HepG2 (cell line): ENCODE data around the gene TEDC2. TPM values are rescaled to one million over a fixed set of nuclear protein-coding genes. Genes with fewer than 3 reads are reported as not detected.

ENCODE experiments used
- ATAC-seq: fragments of 200-7000 bp; cut with Tn5 transposase; 3 replicates; pipeline ENCODE4 v1.9.1; 2020; ENCODE audit warnings: mild to moderate bottlenecking, moderate library complexity
- BruUV-seq: library from RNA; stranded (reverse); fragments of 400-500 nt; replicated peaks from 2 replicates; lab custom pipeline; 2021; lab: Mats Ljungman, UMichigan
- CTCF ChIA-PET: fragments of 300-600 bp; formaldehyde crosslinking; extraction: SDS; loops from one replicate; lab custom pipeline; 2021; ENCODE audit warnings: low total read pairs, inconsistent platforms, low intra/inter-chr PET ratio; lab: Yijun Ruan, JAX
- POLR2A ChIA-PET: fragments of 350-600 bp; sonication (Branson Sonifier 250); formaldehyde crosslinking; loops from one replicate; lab custom pipeline; 2020; ENCODE audit warnings: antibody characterized with exemption, inconsistent platforms; lab: Yijun Ruan, JAX
- DNase-seq: peaks from one replicate; pipeline ENCODE4 v3.0.0-alpha.2; 2015; ENCODE audit warnings: low spot score
- FAIRE-seq: peaks from 3 replicates; lab custom pipeline; 2011; peaks lifted over from hg19 to GRCh38; lab: Jason Lieb, UNC
- H2AFZ ChIP-seq: one replicate; pipeline ENCODE4 v1.6.1; 2011; ENCODE audit warnings: low read length, inconsistent platforms
- H3K27ac ChIP-seq: fragments of 300-600 bp; 3 replicates; pipeline ENCODE4 v1.8.0; 2011; ENCODE audit warnings: mixed run types, mild to moderate bottlenecking, mixed read lengths, low read length, inconsistent platforms; ENCODE audit not compliant: insufficient read depth; ENCODE audit errors: extremely low read length
- H3K27me3 ChIP-seq, 2 experiments: fragments of 200-600 bp in 1 of 2; 2 replicates in 1 of 2; 3 replicates in 1 of 2; pipeline versions ENCODE4 v1.6.0 to v1.8.0; 2011; ENCODE audit warnings: low read length in 2 of 2, mild to moderate bottlenecking in 2 of 2, moderate library complexity in 2 of 2, inconsistent platforms in 1 of 2; ENCODE audit not compliant: insufficient read depth in 2 of 2, control insufficient read depth in 1 of 2
- H3K36me3 ChIP-seq, 2 experiments: fragments of 200-600 bp in 1 of 2; replicated peaks in 1 of 2; 2 replicates in 1 of 2; 3 replicates in 1 of 2; pipeline versions ENCODE4 v1.5.1 to v1.8.0; 2011; ENCODE audit warnings: low read length in 2 of 2, inconsistent platforms in 1 of 2; ENCODE audit not compliant: insufficient read depth in 2 of 2, control insufficient read depth in 1 of 2
- H3K4me1 ChIP-seq: 2 replicates; pipeline ENCODE4 v1.5.1; 2012; ENCODE audit warnings: low read length, inconsistent platforms; ENCODE audit not compliant: insufficient read depth
- H3K4me2 ChIP-seq: 2 replicates; pipeline ENCODE4 v1.6.0; 2011; ENCODE audit warnings: low read depth, low read length, inconsistent platforms
- H3K4me3 ChIP-seq, 3 experiments: fragments of 200-600 bp in 1 of 3; sonication (generic), shearing (Covaris generic) in 1 of 3; replicated peaks in 1 of 3; 2 replicates each; pipeline ENCODE4 v1.5.1; 2011 to 2016; ENCODE audit warnings: low read length in 3 of 3, inconsistent platforms in 2 of 3, low read depth in 2 of 3, mild to moderate bottlenecking in 2 of 3, control low read depth in 1 of 3, mixed read lengths in 1 of 3; ENCODE audit not compliant: insufficient read depth in 1 of 3
- H3K79me2 ChIP-seq: one replicate; pipeline ENCODE4 v1.6.1; 2011; ENCODE audit warnings: low read length, inconsistent platforms; ENCODE audit not compliant: insufficient read depth
- H3K9ac ChIP-seq: 2 replicates; pipeline ENCODE4 v1.6.0; 2011; ENCODE audit warnings: mild to moderate bottlenecking, low read depth, low read length, inconsistent platforms; ENCODE audit not compliant: insufficient read depth
- H3K9me3 ChIP-seq: 2 replicates; pipeline ENCODE4 v1.5.1; 2012; ENCODE audit warnings: mild to moderate bottlenecking, low read length
- H4K20me1 ChIP-seq: 2 replicates; pipeline ENCODE4 v1.6.0; 2011; ENCODE audit warnings: inconsistent platforms, mild to moderate bottlenecking, low read length, moderate library complexity; ENCODE audit not compliant: insufficient read depth
- ATM ChIP-seq: fragments of 450-650 bp; IDR thresholded peaks from 2 replicates; pipeline ENCODE4 v1.7.1; 2017; ENCODE audit warnings: mild to moderate bottlenecking, borderline replicate concordance
- CEBPG ChIP-seq: IDR thresholded peaks from 2 replicates; pipeline ENCODE4 v1.6.1; 2016
- FOSL1 ChIP-seq: sonication (generic); formaldehyde crosslinking; IDR thresholded peaks from 2 replicates; pipeline ENCODE4 v1.9.0; 2021; ENCODE audit warnings: missing genetic modification reagents, borderline replicate concordance
- GFI1 ChIP-seq: sonication (generic); formaldehyde crosslinking; IDR thresholded peaks from 2 replicates; pipeline ENCODE4 v1.5.0; 2020; ENCODE audit warnings: missing genetic modification reagents, mild to moderate bottlenecking, borderline replicate concordance
- MTA3 ChIP-seq: sonication (generic); formaldehyde crosslinking; IDR thresholded peaks from 2 replicates; pipeline ENCODE4 v1.4.0; 2020; ENCODE audit warnings: missing genetic modification reagents
- NFE2 ChIP-seq: sonication (generic); formaldehyde crosslinking; IDR thresholded peaks from 2 replicates; pipeline ENCODE4 v1.4.0; 2020; ENCODE audit warnings: missing genetic modification reagents
- NFKBIZ ChIP-seq: IDR thresholded peaks from 2 replicates; pipeline ENCODE4 v1.6.1; 2018; ENCODE audit warnings: missing genetic modification reagents, missing compliant biosample characterization
- NR2F2 ChIP-seq: IDR thresholded peaks from 2 replicates; pipeline ENCODE4 v1.6.1; 2012; ENCODE audit warnings: low read depth, inconsistent platforms, borderline replicate concordance
- RAD51 ChIP-seq: fragments of 450-650 bp; IDR thresholded peaks from 2 replicates; pipeline ENCODE4 v1.6.1; 2016; ENCODE audit warnings: borderline replicate concordance
- SRSF9 ChIP-seq: fragments of 200-400 bp; formaldehyde crosslinking; IDR thresholded peaks from 2 replicates; pipeline ENCODE4 v1.6.1; 2018; ENCODE audit warnings: borderline replicate concordance, mild to moderate bottlenecking, low read depth, low read length; ENCODE audit not compliant: insufficient read depth, poor library complexity, severe bottlenecking
- SUZ12 ChIP-seq: fragments of 150-350 bp; IDR thresholded peaks from 2 replicates; pipeline ENCODE4 v1.6.1; 2014; ENCODE audit warnings: low read depth, low read length
- SYNCRIP ChIP-seq: fragments of 200-400 bp; formaldehyde crosslinking; IDR thresholded peaks from 2 replicates; pipeline ENCODE4 v1.6.1; 2018; ENCODE audit warnings: mild to moderate bottlenecking, low read depth, low read length; ENCODE audit not compliant: insufficient read depth
- TBX3 ChIP-seq: fragments of 450-650 bp; IDR thresholded peaks from 2 replicates; pipeline ENCODE4 v1.6.1; 2017; ENCODE audit warnings: antibody characterized with exemption, mild to moderate bottlenecking, inconsistent platforms, borderline replicate concordance
- XRCC5 ChIP-seq: fragments of 200-400 bp; formaldehyde crosslinking; optimal IDR thresholded peaks from 2 replicates; pipeline ENCODE3; 2017; ENCODE audit warnings: mild to moderate bottlenecking, low read length
- ZNF12 ChIP-seq: sonication (generic); formaldehyde crosslinking; IDR thresholded peaks from 2 replicates; pipeline ENCODE4 v1.5.0; 2020; ENCODE audit warnings: missing genetic modification reagents
- ZNF274 ChIP-seq: sonication (generic); formaldehyde crosslinking; IDR thresholded peaks from 2 replicates; pipeline ENCODE4 v1.5.1; 2020; ENCODE audit warnings: mild to moderate bottlenecking, missing genetic modification reagents
- ZSCAN25 ChIP-seq: sonication (generic); formaldehyde crosslinking; IDR thresholded peaks from 2 replicates; pipeline ENCODE4 v1.8.0; 2022; ENCODE audit warnings: mild to moderate bottlenecking, missing genetic modification reagents
- ZSCAN29 ChIP-seq: sonication (generic); formaldehyde crosslinking; conservative IDR thresholded peaks from 2 replicates; pipeline ENCODE4 v1.4.0; 2020; ENCODE audit warnings: mild to moderate bottlenecking, missing genetic modification reagents
- WGBS: methylation state at CpG from one replicate; pipeline ENCODE4 v1.1.6; 2017; ENCODE audit warnings: low lambda C conversion rate; 5-methylcytosine and 5-hydroxymethylcytosine counted together
- in situ Hi-C: cut with HindIII; loops from 2 replicates; pipeline ENCODE4 v1.10.0; 2017; ENCODE audit warnings: low pct_unique_long_range_greater_than_20kb; ENCODE audit not compliant: extremely low pct_ligation_motif_present
- intact Hi-C: fragments of 100-400 bp; cut with micrococcal nuclease; formaldehyde crosslinking; loops from one replicate; pipeline ENCODE4 v1.10.0; 2022; ENCODE audit not compliant: unreplicated experiment
- polyA plus RNA-seq, 8 experiments: library from polyadenylated mRNA; depleted of rRNA in 3 of 8; stranded (reverse) in 7 of 8; unstranded in 1 of 8; fragments of >200 nt; fragmentation: Illumina TruSeq in 4 of 8; extraction: Trizol in 4 of 8; gene quantifications; 2 replicates each; pipeline versions ENCODE4 v1.2.1 to v1.2.3, GENCODE V29; 2011 to 2016; ENCODE audit warnings: low read depth in 4 of 8, missing spikeins in 1 of 8, mixed read lengths in 1 of 8; ENCODE audit not compliant: insufficient read depth in 1 of 8
- total RNA-seq, 5 experiments: library from RNA; depleted of rRNA; stranded (reverse); fragments of >200 nt; fragmentation: Illumina TruSeq; extraction: Trizol; gene quantifications; 2 replicates each; pipeline ENCODE4 v1.2.3, GENCODE V29; 2016; ENCODE audit warnings: low read depth in 1 of 5
- TF ChIP-seq, protein P1 (sequence below): sonication (generic); formaldehyde crosslinking; IDR thresholded peaks from 2 replicates; pipeline ENCODE4 v1.4.0; 2020; ENCODE audit warnings: missing genetic modification reagents, mild to moderate bottlenecking, borderline replicate concordance
- TF ChIP-seq, protein P2 (sequence below): sonication (generic); formaldehyde crosslinking; IDR thresholded peaks from 2 replicates; pipeline ENCODE4 v1.4.0; 2020; ENCODE audit warnings: missing genetic modification reagents

Gene TEDC2
- total and polyA plus RNA-seq, 2 of the 13 experiments (the other 11 are each of a cell fraction or from before 2014, with no cell fraction given), result 6.2 to 24.4 TPM

DNA sequence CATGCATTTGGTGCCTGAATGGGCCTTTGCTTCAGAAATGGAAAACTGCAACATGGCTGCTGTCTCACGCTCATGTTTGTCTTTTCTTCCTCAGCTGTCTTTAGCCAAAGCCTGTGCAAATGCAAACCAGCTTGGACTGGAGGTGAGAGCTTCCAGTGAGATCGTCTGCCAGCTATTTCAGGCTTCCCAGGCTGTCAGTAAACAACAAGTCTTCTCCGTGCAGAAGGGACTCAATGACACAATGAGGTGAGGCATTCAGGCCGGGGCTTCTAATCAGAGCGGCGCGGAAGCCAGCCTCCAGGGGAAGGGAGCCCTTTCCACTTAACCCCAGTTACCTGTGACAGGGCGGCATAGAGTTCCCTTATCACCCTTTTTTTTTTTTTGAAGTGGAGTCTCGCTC lies 16.4 kb upstream of the TEDC2 start:
- Histone ChIP-seq H4K20me1 (no peaks in the 10 kb centered on the region), H3K27ac (no peak overlapping the region), H3K79me2 (no peaks in the 10 kb centered on the region), H3K4me3 (no peak overlapping the region), H3K4me2 (no peak overlapping the region), H3K4me1 (no peaks in the 10 kb centered on the region), H3K27me3 (no peaks in the 10 kb centered on the region), H3K9ac (no peak overlapping the region), H3K9me3 (no peaks in the 10 kb centered on the region), H2AFZ (no peak overlapping the region), H3K36me3 (peaks cover 25 to 51% of the 10 kb centered on the region in 2 experiments; a peak in 4 of 5 replicates)
- intact Hi-C loops (no loop called here), in situ Hi-C loops (no loop called here)
- WGBS, result 100% methylated on average over 5 of the region's 9 CpGs
- no peak for ATAC-seq
- POLR2A ChIA-PET, result no interaction called here
- no peak for FAIRE-seq
- no peak for TF ChIP-seq NR2F2
- TF ChIP-seq ZNF12 (CRISPR knock-in tag), result no peak
- no peak for TF ChIP-seq SYNCRIP
- TF ChIP-seq ZSCAN29 (CRISPR knock-in tag), result no peak
- TF ChIP-seq FOSL1 (CRISPR knock-in tag), result no peak
- TF ChIP-seq SUZ12, result no peak
- TF ChIP-seq CEBPG, result no peak
- no peak for TF ChIP-seq ZNF274 (CRISPR knock-in tag)
- TF ChIP-seq, protein P1, sequence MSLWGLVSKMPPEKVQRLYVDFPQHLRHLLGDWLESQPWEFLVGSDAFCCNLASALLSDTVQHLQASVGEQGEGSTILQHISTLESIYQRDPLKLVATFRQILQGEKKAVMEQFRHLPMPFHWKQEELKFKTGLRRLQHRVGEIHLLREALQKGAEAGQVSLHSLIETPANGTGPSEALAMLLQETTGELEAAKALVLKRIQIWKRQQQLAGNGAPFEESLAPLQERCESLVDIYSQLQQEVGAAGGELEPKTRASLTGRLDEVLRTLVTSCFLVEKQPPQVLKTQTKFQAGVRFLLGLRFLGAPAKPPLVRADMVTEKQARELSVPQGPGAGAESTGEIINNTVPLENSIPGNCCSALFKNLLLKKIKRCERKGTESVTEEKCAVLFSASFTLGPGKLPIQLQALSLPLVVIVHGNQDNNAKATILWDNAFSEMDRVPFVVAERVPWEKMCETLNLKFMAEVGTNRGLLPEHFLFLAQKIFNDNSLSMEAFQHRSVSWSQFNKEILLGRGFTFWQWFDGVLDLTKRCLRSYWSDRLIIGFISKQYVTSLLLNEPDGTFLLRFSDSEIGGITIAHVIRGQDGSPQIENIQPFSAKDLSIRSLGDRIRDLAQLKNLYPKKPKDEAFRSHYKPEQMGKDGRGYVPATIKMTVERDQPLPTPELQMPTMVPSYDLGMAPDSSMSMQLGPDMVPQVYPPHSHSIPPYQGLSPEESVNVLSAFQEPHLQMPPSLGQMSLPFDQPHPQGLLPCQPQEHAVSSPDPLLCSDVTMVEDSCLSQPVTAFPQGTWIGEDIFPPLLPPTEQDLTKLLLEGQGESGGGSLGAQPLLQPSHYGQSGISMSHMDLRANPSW, result no peak
- TF ChIP-seq NFKBIZ (CRISPR knock-in tag), result no peak
- no peak for TF ChIP-seq ZSCAN25 (CRISPR knock-in tag)
- TF ChIP-seq MTA3, result no peak
- TF ChIP-seq SRSF9, result no peak
- TF ChIP-seq, protein P2, sequence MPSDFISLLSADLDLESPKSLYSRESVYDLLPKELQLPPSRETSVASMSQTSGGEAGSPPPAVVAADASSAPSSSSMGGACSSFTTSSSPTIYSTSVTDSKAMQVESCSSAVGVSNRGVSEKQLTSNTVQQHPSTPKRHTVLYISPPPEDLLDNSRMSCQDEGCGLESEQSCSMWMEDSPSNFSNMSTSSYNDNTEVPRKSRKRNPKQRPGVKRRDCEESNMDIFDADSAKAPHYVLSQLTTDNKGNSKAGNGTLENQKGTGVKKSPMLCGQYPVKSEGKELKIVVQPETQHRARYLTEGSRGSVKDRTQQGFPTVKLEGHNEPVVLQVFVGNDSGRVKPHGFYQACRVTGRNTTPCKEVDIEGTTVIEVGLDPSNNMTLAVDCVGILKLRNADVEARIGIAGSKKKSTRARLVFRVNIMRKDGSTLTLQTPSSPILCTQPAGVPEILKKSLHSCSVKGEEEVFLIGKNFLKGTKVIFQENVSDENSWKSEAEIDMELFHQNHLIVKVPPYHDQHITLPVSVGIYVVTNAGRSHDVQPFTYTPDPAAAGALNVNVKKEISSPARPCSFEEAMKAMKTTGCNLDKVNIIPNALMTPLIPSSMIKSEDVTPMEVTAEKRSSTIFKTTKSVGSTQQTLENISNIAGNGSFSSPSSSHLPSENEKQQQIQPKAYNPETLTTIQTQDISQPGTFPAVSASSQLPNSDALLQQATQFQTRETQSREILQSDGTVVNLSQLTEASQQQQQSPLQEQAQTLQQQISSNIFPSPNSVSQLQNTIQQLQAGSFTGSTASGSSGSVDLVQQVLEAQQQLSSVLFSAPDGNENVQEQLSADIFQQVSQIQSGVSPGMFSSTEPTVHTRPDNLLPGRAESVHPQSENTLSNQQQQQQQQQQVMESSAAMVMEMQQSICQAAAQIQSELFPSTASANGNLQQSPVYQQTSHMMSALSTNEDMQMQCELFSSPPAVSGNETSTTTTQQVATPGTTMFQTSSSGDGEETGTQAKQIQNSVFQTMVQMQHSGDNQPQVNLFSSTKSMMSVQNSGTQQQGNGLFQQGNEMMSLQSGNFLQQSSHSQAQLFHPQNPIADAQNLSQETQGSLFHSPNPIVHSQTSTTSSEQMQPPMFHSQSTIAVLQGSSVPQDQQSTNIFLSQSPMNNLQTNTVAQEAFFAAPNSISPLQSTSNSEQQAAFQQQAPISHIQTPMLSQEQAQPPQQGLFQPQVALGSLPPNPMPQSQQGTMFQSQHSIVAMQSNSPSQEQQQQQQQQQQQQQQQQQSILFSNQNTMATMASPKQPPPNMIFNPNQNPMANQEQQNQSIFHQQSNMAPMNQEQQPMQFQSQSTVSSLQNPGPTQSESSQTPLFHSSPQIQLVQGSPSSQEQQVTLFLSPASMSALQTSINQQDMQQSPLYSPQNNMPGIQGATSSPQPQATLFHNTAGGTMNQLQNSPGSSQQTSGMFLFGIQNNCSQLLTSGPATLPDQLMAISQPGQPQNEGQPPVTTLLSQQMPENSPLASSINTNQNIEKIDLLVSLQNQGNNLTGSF, result no peak
- no peak for TF ChIP-seq GFI1 (CRISPR knock-in tag)
- TF ChIP-seq NFE2 (CRISPR knock-in tag), result no peak
- no peak for TF ChIP-seq RAD51
- no peak for TF ChIP-seq TBX3
- TF ChIP-seq XRCC5, result no peak
- TF ChIP-seq ATM, result no peak
- no TSS peak for BruUV-seq
- CTCF ChIA-PET, result no interaction called here
- DNase-seq, result no peak
